HG03469 (cell line): ENCODE data around the gene MAMLD1.

ENCODE experiments used
- ATAC-seq: cut with Tn5 transposase; IDR thresholded peaks from one replicate; pipeline ENCODE4 v1.9.1; 2021; ENCODE audit warnings: mild to moderate bottlenecking, moderate library complexity, moderate number of reproducible peaks; ENCODE audit not compliant: unreplicated experiment

The MAMLD1 gene

GRCh38 chrX:150489359-150490015, 126.4 kb downstream of the MAMLD1 start:
- no peak for ATAC-seq

GRCh38 chrX:150495496-150495895, 132.4 kb downstream of the MAMLD1 start:
- ATAC-seq: no peak

GRCh38 chrX:150499240-150499639, 136.1 kb downstream of the MAMLD1 start:
- ATAC-seq: no peak

- ATAC-seq: no peak
Observed at GRCh38 chrX:150502091-150502490, 139.0 kb downstream of the MAMLD1 start.

- ATAC-seq: no peak
Observed at GRCh38 chrX:150502979-150503897, 140.1 kb downstream of the MAMLD1 start.

- ATAC-seq: no peak
Observed at GRCh38 chrX:150503898-150504219, 140.7 kb downstream of the MAMLD1 start.

- ATAC-seq: no peak
Observed at GRCh38 chrX:150504397-150505182, 141.5 kb downstream of the MAMLD1 start.

GRCh38 chrX:150506020-150506419, 142.9 kb downstream of the MAMLD1 start:
- no peak for ATAC-seq

- ATAC-seq: no peak
Observed at GRCh38 chrX:150506486-150506885, 143.4 kb downstream of the MAMLD1 start.

GRCh38 chrX:150507251-150507856, 144.2 kb downstream of the MAMLD1 start:
- ATAC-seq: no peak

GRCh38 chrX:150508018-150508417, 144.9 kb downstream of the MAMLD1 start:
- ATAC-seq: no peak

GRCh38 chrX:150508451-150509367, 145.6 kb downstream of the MAMLD1 start:
- ATAC-seq: no peak

GRCh38 chrX:150509703-150510102, 146.6 kb downstream of the MAMLD1 start:
- ATAC-seq: no peak

GRCh38 chrX:150512461-150512901, 149.4 kb downstream of the MAMLD1 start:
- no peak for ATAC-seq

- no peak for ATAC-seq
Observed at GRCh38 chrX:150513544-150513943, 150.4 kb downstream of the MAMLD1 start.

GRCh38 chrX:150514462-150514861, 151.3 kb downstream of the MAMLD1 start:
- no peak for ATAC-seq

- no peak for ATAC-seq
Observed at GRCh38 chrX:150515801-150516200, 152.7 kb downstream of the MAMLD1 start.

GRCh38 chrX:150517303-150517910, 154.3 kb downstream of the MAMLD1 start:
- no peak for ATAC-seq

- ATAC-seq: no peak
Observed at GRCh38 chrX:150522494-150522893, 159.4 kb downstream of the MAMLD1 start.
